MM.1S (cell line): Measurements from ENCODE around the gene GAA.

Experiments used
- CTCF ChIP-seq: fragments of 300-600 bp; sonication (generic); IDR thresholded peaks from 2 replicates; pipeline ENCODE4 v1.5.1; 2016; ENCODE audit warnings: antibody characterized with exemption, low read length, mixed read lengths
- EZH2 ChIP-seq: fragments of 300-600 bp; sonication (generic); optimal IDR thresholded peaks from 2 replicates; pipeline ENCODE3; 2017; ENCODE audit warnings: low read depth, mild to moderate bottlenecking, antibody characterized with exemption, low read length, mixed read lengths

- no peak for TF ChIP-seq CTCF
- no peak for TF ChIP-seq EZH2
Observed at GRCh38 chr17:80108036-80108971, 6.9 kb downstream of the GAA start.
